GM21786 (cell line): Measurements from ENCODE around the gene EPN2.
"Not testable (repeated sequence)": the region's sequence is repeated elsewhere in the genome, so short reads cannot be mapped to it uniquely, and the experiment has no call there.

Experiments used
- ATAC-seq: cut with Tn5 transposase; IDR thresholded peaks from one replicate; pipeline ENCODE4 v1.9.1; 2021; ENCODE audit not compliant: unreplicated experiment

EPN2 gene

GRCh38 chr17:19342611-19343255, 105.6 kb downstream of the EPN2 start:
- ATAC-seq, result no peak

DNA sequence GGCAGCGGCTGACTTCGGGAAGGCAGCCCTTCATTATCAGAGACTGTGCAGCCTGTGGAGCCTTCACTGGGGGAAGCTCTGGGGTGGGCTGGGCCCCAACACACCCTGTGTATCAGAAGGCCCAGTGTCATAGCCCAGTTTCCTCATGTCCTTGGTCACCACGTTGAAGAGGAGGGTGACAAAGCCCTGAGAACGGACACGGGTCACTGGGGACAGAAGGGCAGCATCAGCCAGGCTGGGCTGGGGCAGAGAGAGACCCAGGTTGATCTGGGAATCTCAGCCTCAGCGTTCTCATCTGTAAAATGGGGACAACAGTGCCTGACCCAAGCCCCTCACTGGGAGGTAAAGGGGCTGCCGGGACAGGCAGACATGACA, 106.1 kb downstream of the EPN2 start:
- ATAC-seq, result no peak

GRCh38 chr17:19343671-19344151, 106.5 kb downstream of the EPN2 start:
- no peak for ATAC-seq

DNA sequence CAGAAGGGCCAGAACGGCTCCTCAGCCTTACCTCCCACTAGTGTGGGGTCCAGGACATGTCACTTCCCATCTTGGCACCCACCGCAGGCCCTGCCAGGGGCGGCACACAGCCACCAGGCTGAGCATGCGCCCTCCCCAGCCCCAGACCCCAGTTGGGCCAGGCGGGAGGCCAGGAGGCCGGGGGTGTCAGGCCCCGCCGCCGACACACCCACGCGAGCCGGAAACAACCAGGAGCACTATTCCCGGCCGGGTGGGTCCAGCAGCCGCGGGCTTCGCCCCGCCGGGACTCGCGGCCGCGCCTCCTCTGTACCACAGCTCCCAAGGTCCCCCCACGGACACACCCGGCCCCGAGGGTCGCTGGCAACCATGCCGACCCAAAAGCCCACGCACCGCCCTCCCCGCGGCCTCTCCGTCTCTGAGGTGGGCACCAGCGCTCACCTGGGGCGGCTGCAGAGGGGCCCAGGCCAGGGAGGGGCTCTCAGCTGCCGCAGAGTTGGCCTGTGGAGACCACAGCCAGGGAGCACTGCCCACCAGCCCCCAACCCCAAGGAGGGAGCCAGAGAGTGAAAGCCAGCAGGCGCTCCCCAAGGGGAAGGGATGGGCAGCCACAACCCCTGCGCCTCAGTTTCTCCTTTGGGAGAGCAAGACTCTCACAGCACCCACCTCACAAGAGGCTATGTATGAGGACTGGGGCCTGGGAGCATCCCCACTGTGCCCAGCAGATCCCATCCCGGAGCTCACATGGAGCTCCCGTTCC, 107.3 kb downstream of the EPN2 start:
- no peak for ATAC-seq

DNA sequence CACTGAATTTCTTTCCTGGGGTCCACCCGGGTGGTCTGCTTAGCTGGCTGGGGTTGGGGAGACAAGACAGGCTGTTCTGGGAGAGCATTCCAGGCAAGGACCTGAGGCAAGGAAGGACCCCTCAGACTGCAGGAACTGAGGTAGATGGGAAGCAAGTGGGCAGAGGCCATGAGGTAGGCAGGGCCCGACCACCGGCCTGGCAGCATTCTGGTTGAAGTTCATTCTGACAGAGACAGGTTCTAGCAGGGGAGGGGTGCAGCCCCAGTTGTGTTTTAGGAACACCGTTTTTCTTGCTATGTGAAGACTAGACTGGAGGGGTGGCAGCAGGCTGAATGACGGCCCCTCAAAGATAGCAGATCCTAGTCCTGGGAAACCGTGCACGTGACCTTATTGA, 107.9 kb downstream of the EPN2 start:
- no peak for ATAC-seq

DNA sequence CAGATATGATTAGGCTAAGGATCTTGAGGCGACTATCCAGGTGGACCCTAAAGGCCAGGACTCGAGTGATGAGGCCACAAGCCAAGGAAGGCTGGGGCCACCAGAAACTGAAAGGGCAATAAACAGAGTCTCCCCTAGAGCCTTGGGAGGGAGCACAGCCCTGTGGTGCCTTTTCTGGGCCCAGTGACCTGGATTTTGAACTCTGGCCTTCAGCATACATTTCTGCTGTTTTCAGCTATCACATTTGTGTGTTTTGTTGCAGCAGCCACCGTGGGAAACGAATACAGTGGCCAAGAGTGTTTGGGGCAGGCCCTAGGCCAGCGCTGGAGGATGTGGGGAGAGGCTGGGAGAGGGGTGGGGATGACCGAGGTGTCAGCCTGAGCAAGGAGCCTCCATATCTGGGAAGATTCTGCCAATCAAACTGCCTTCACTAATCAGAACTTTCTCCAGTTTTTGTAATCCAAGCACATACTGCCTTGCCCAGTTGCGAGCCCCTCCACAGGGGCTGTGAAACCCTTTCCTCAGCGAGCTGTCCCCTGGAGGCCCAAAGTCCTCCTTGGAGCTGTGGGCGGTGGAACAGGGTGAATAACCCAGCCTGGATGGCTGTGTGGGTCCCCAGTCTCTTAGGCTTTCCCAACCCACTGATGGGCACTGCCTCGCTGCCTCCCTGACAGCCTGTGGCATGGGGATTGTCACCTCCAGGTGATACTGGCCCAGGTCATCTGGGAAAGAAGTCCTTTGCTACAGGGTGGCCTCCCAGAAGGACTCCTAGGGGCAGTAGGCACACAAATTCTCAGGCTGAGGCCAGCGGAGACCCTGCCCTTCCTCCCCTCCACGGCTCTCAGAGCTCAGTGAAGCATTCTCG, 108.6 kb downstream of the EPN2 start:
- ATAC-seq, result no peak

DNA sequence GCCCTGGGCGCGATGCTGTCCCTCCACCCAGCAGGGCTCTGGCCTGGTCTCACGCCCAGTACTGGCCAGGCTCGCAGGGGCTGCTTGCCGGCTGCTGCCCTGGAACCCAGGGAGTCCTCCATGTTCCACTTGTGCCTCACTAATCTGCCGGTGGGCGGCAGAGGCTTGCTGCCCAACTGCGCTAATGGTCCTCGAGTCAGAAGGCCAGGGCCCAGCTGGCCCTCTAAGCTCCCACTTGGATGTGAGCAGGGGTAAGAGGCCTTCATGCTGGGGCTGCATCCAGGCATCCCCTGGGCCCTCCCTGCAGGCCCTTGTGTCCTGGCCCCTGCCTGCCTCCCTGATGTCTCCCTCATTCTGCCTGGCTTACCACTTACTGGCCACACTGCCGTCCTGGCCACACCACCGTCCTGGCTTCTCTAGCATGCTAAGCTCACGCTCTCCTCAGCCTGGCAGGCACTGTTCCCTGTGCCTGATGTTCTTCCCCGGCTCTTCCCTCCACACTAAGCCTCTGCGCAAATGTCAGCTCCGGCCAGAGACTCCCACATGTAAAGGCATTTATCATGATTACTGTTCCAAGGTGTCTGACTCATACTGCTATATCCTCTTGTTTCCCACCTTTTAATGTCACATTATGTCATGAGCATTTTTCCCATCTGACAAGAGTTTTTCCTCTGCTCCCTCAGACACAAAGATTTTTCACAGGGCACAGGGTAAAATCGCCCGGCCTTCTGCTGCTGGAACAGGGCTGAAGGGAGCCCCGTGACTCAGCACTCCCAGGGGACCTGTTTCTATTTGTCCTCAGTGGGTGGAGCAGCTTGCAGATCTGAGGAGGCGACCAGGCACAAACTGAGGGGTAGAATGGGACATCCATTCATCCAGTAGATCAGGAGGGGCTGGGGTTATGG, 109.4 kb downstream of the EPN2 start:
- ATAC-seq, result no peak

DNA sequence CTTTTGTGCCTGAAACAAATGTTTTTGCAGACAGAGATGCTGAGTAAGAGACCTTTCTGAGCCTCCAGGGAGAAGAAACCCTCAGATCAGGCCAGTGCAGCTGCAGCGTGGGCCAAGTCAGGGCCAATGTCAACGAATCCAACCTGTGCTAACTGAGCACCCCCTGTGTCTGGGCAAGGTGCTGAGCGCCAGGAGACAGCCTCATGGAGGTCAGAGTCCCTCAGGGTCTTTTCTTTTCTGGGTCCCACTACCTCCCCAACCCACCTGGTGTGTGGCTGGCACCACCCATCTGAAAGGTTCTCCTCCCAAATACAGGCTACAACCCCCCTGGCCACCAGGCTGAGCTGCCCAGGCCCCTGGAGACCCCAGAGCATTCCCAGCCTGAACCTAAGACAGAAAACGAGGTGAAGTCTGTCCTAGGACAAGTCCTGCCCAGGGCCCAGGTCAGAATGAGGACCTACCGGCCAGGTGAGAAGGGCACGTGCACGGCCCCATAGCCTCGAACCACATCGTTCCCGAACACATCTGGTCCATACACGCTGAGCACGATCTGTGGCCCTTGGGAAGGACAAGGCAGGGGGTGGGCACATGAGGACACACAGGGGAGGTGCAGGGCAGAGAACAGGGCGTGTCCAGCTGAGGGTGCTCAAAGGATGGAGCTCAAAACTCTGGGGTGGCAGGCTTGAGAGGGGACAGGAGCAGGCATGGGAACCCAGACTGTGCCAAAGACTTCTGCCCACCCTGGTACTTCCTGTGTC, 110.3 kb downstream of the EPN2 start:
- no peak for ATAC-seq

- no peak for ATAC-seq
Measured at GRCh38 chr17:19348081-19348650, 111.0 kb downstream of the EPN2 start.

DNA sequence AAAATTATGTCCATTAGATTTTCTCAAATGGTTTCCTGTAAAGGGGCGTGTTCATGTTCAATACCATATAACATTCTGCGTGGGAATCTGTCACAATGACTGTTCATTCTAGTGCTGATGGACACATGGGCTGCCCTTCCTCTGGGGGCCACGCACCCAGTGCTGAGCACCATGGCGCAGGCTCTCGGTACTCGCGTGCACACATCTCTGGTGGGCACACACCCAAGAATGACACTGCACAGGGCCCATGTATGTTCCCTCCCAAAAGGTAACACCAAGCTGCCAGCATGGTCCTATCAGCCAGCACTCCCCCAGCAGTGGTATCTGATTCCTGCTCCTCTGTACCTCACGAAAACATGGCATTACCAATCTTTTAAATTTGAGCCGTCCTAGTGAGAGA, 111.6 kb downstream of the EPN2 start:
- ATAC-seq, result no peak

GRCh38 chr17:19353401-19353800, 116.2 kb downstream of the EPN2 start:
- not testable (repeated sequence) for ATAC-seq

- no peak for ATAC-seq
Measured at GRCh38 chr17:19354748-19355147, 117.6 kb downstream of the EPN2 start.

DNA sequence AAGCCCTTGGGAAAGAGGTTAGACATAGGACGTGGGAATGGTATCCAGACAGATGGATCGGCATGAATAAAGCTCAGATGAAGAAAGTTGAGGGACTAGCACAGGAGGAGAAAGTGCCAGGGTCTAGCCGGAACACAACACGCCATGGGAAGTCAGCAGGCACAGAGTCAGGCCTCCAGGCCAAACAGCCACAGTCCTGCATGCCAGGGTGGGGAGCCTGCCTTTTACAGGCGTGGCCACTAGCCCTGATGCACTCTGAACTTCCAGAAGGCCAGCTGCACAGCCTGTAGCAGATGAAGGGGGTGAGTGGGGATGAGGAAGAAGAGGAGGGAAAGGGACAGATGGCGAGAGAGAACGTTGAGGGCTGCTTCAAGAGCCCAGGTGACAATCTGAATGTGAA, 120.2 kb downstream of the EPN2 start:
- ATAC-seq, result no peak

DNA sequence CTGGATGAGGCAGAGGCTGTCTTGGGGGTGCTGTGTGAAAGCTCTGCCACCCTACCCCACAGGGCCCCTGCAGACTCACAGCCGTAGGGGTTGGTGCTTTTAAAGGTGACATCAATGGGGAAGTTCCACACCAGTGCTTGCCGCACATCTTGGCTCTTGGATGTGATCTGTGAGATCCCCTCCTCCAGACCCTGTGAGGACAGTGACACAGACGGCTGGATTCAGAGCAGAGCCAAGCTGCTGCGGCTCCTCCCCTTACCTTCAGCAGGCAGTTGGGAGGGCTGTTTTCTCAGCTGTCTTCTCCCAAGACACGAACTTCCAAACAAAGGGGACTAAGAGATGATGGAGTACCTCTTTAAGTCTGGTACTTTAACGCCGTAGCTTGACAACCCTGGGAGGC, 120.6 kb downstream of the EPN2 start:
- ATAC-seq, result no peak

DNA sequence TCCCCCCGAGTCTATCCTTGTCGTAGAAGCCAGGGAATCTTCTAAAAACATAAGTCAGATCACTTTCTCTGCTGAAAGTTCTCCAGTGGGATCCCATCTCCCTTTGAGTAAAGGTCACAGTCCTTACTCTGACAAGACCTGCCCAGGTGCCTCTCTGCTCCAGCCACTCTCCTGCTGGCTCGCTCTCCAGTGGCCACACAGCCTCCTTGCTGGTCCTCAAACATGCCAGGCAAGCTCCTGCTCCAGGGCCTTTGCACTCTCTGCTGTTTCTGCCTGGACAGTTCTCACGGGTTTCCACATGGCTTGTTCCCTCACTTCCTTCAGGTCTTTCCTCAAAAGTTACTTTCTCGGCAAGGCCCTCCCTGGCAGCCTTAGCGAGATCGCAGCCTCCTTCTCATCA, 122.0 kb downstream of the EPN2 start:
- ATAC-seq, result no peak

DNA sequence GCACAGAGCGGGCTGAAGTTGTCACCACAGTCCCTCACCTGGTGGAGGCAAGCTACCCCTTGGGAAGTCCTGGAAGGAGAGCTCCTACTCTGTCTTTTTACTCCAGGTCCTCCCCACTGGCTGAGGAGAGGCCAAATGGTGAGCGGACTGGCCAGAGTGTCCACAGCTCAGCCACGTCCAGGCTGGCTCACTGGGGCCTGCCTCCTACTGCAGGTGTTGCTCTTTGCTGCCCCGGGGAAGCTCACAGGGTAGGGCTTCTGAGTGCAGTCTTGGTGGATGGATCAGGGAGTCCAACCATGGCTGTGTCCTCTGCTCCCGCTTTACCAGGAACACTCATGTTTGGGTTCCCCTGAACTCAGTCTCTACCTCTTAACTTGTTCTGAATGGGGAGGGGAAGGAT, 122.7 kb downstream of the EPN2 start:
- no peak for ATAC-seq

GRCh38 chr17:19360772-19361171, 123.6 kb downstream of the EPN2 start:
- ATAC-seq, result no peak

GRCh38 chr17:19361326-19361725, 124.2 kb downstream of the EPN2 start:
- ATAC-seq, result no peak

- no peak for ATAC-seq
Measured at GRCh38 chr17:19361944-19362276, 124.7 kb downstream of the EPN2 start.
